B cell (primary cell): ENCODE measurements around the gene FXYD7. TPM values are rescaled to one million over a fixed set of nuclear protein-coding genes. Genes with fewer than 3 reads are reported as not detected.

ENCODE experiments used
- ATAC-seq: fragments of 200-7000 bp; cut with Tn5 transposase; one replicate; pipeline ENCODE4 v1.10.0; 2021; ENCODE audit warnings: low read depth, mild to moderate bottlenecking, moderate number of reproducible peaks, moderate library complexity
- CTCF ChIA-PET: fragments of 350-600 bp; sonication (Branson Sonifier 250); formaldehyde crosslinking; loops from one replicate; lab custom pipeline; 2021; ENCODE audit warnings: antibody characterized with exemption, inconsistent platforms; lab: Charles Lee
- POLR2A ChIA-PET: fragments of 350-600 bp; sonication (Branson Sonifier 250); formaldehyde crosslinking; loops from one replicate; lab custom pipeline; 2021; ENCODE audit warnings: antibody characterized with exemption; lab: Charles Lee
- DNase-seq: peaks from one replicate; pipeline ENCODE4 v3.0.0; 2013
- H2AFZ ChIP-seq: 2 replicates; pipeline ENCODE4 v1.6.1; 2012; ENCODE audit warnings: mild to moderate bottlenecking, low read depth, low read length; ENCODE audit not compliant: insufficient read depth, poor library complexity, severe bottlenecking
- H3K27ac ChIP-seq, 2 donors: 1 replicate in 1 of 2; 2 replicates in 1 of 2; pipeline ENCODE4 v1.5.1; 2012 to 2013; ENCODE audit warnings: low read length in 2 of 2, mild to moderate bottlenecking in 2 of 2, moderate library complexity in 1 of 2
- H3K27me3 ChIP-seq, 4 experiments: fragments of 200-600 bp in 1 of 4; sonication (generic) in 1 of 4; replicated peaks in 1 of 4; 1 replicate in 2 of 4; 2 replicates in 2 of 4; pipeline versions ENCODE4 v1.6.1 to v1.7.0; 2013 to 2016; ENCODE audit warnings: low read length in 3 of 4, mild to moderate bottlenecking in 2 of 4, mixed read lengths in 1 of 4, moderate library complexity in 1 of 4; ENCODE audit not compliant: insufficient read depth in 4 of 4, control insufficient read depth in 3 of 4; ENCODE audit errors: control extremely low read depth in 1 of 4
- H3K36me3 ChIP-seq, 2 experiments: replicated peaks in 1 of 2; 1 replicate in 1 of 2; 2 replicates in 1 of 2; pipeline versions ENCODE4 v1.6.1 to v1.7.1; 2013; ENCODE audit warnings: low read length in 1 of 2; ENCODE audit not compliant: insufficient read depth in 2 of 2, control insufficient read depth in 1 of 2; ENCODE audit errors: control extremely low read depth in 1 of 2, extremely low read depth in 1 of 2
- H3K4me1 ChIP-seq, 2 donors: fragments of 200-600 bp in 1 of 2; sonication (generic) in 1 of 2; 1 replicate in 1 of 2; 2 replicates in 1 of 2; pipeline versions ENCODE4 v1.5.1 to v1.6.1; 2013 to 2017; ENCODE audit warnings: low read length in 2 of 2; ENCODE audit not compliant: control insufficient read depth in 2 of 2, insufficient read depth in 2 of 2
- H3K4me2 ChIP-seq: replicated peaks from 2 replicates; pipeline ENCODE3; 2012; ENCODE audit warnings: mild to moderate bottlenecking, low read depth, low read length; ENCODE audit not compliant: poor library complexity, severe bottlenecking
- H3K4me3 ChIP-seq, 5 experiments: fragments of 200-600 bp in 1 of 5; sonication (generic) in 1 of 5; 1 replicate in 3 of 5; 2 replicates in 2 of 5; pipeline versions ENCODE4 v1.5.1 to v1.7.0; 2011 to 2016; ENCODE audit warnings: low read length in 4 of 5, mild to moderate bottlenecking in 4 of 5, low read depth in 2 of 5, control low read depth in 1 of 5, moderate library complexity in 1 of 5; ENCODE audit not compliant: insufficient read depth in 1 of 5; ENCODE audit errors: control extremely low read depth in 1 of 5, extremely low read depth in 1 of 5
- H3K79me2 ChIP-seq: fragments of 200-600 bp; sonication (generic); one replicate; pipeline ENCODE4 v1.6.0; 2016; ENCODE audit warnings: low read length; ENCODE audit not compliant: control insufficient read depth, insufficient read depth
- H3K9ac ChIP-seq: fragments of 200-600 bp; sonication (generic); 2 replicates; pipeline ENCODE4 v1.6.1; 2017; ENCODE audit warnings: mild to moderate bottlenecking, low read length, moderate library complexity
- H3K9me3 ChIP-seq, 3 donors: one replicate each; pipeline versions ENCODE4 v1.6.1 to v1.7.1; 2013; ENCODE audit warnings: low read length in 2 of 3; ENCODE audit not compliant: control insufficient read depth in 2 of 3, insufficient read depth in 1 of 3; ENCODE audit errors: control extremely low read depth in 1 of 3
- H4K20me1 ChIP-seq: 2 replicates; pipeline ENCODE4 v1.6.0; 2012; ENCODE audit warnings: mild to moderate bottlenecking, low read length; ENCODE audit not compliant: insufficient read depth, control insufficient read depth, poor library complexity, severe bottlenecking
- H3K27ac Mint-ChIP-seq: one replicate; pipeline ENCODE4 v1.8.0; 2021; ENCODE audit warnings: mixed read lengths
- H3K27me3 Mint-ChIP-seq: one replicate; pipeline ENCODE4 v1.8.0; 2021; ENCODE audit warnings: mixed read lengths
- H3K4me1 Mint-ChIP-seq: one replicate; pipeline ENCODE4 v1.8.0; 2021; ENCODE audit warnings: mixed read lengths
- H3K4me3 Mint-ChIP-seq: one replicate; pipeline ENCODE4 v1.8.0; 2021; ENCODE audit warnings: mixed read lengths
- H3K9me3 Mint-ChIP-seq: one replicate; pipeline ENCODE4 v1.8.0; 2022; ENCODE audit warnings: mixed read lengths; ENCODE audit not compliant: insufficient read depth
- CTCF ChIP-seq: fragments of 200-600 bp; IDR thresholded peaks from one replicate; pipeline ENCODE4 v1.8.0; 2022; ENCODE audit warnings: antibody characterized with exemption, mild to moderate bottlenecking
- EZH2 ChIP-seq: IDR thresholded peaks from 2 replicates; pipeline ENCODE4 v1.6.1; 2012; ENCODE audit warnings: borderline replicate concordance, low read depth, mild to moderate bottlenecking, moderate library complexity, low read length; ENCODE audit not compliant: insufficient read depth, poor library complexity, severe bottlenecking
- WGBS: methylation state at CpG from one replicate; pipeline ENCODE4 v1.1.5; 2013; ENCODE audit warnings: missing lambda C conversion rate; ENCODE audit not compliant: insufficient coverage; 5-methylcytosine and 5-hydroxymethylcytosine counted together
- intact Hi-C: fragments of 100-400 bp; cut with micrococcal nuclease; formaldehyde crosslinking; loops from one replicate; pipeline ENCODE4 v1.10.0; 2022
- polyA plus RNA-seq: library from polyadenylated mRNA; depleted of rRNA; stranded (reverse); fragments of >200 nt; gene quantifications from 2 replicates; pipeline ENCODE4 v1.2.3, GENCODE V29; 2012
- total RNA-seq, 2 donors: library from RNA; stranded (reverse); fragments of 120-200 nt in 1 of 2; gene quantifications; 1 replicate in 1 of 2; 2 replicates in 1 of 2; pipeline versions ENCODE4 v1.2.3 to v1.2.4, GENCODE V29; 2013 to 2022

Gene FXYD7
- total and polyA plus RNA-seq, 2 donors (not counting 1 experiment from before 2014, with no cell fraction given), result 3.8 to 27.4 TPM

GRCh38 chr19:35104361-35104760 is 38.7 kb upstream of the FXYD7 start:
- DNase-seq, result no peak
- H3K9ac ChIP-seq, result no peak overlapping the region
- WGBS, result 92% methylated on average over 11 of the region's 11 CpGs
- H3K4me2 ChIP-seq, result no peak overlapping the region
- no peaks in the 10 kb centered on the region for H3K27me3 ChIP-seq
- Mint-ChIP-seq H3K27me3 (peaks cover 4% of the 10 kb centered on the region), H3K27ac (no peak overlapping the region), H3K9me3 (no peaks in the 10 kb centered on the region), H3K4me3 (no peak overlapping the region), H3K4me1 (no peaks in the 10 kb centered on the region)
- ATAC-seq, result no peak
- peaks cover 0 to 12% (median 0%) of the 10 kb centered on the region in 3 donors for H3K9me3 ChIP-seq
- intact Hi-C loops, result no loop called here
- no peak overlapping the region for H3K27ac ChIP-seq
- no peak for TF ChIP-seq CTCF
- no peaks in the 10 kb centered on the region for H4K20me1 ChIP-seq
- no peaks in the 10 kb centered on the region for H3K4me1 ChIP-seq
- no peak overlapping the region for H3K4me3 ChIP-seq
- POLR2A ChIA-PET, result no interaction called here
- no peak overlapping the region for H2AFZ ChIP-seq
- no peaks in the 10 kb centered on the region for H3K79me2 ChIP-seq
- H3K36me3 ChIP-seq, result no peaks in the 10 kb centered on the region
- CTCF ChIA-PET, result interaction anchor here (1.8 kb wide), 1 partner anchor 38 kb away, joined by 6 read pairs; no protein-coding TSS in a partner anchor

- Histone ChIP-seq H3K9me3 (peaks cover 0 to 12% (median 0%) of the 10 kb centered on the region in 3 donors), H3K9ac (no peak overlapping the region), H4K20me1 (no peaks in the 10 kb centered on the region), H3K4me1 (no peaks in the 10 kb centered on the region), H3K27me3 (peaks cover 0 to 4% (median 0%) of the 10 kb centered on the region in 4 experiments), H3K36me3 (no peaks in the 10 kb centered on the region), H2AFZ (no peak overlapping the region), H3K79me2 (no peaks in the 10 kb centered on the region), H3K4me2 (no peak overlapping the region), H3K27ac (no peak overlapping the region), H3K4me3 (no peak overlapping the region)
- H3K4me3 Mint-ChIP-seq, result no peak overlapping the region
- 96% methylated on average over 6 of the region's 6 CpGs for WGBS
- no peak overlapping the region for H3K27ac Mint-ChIP-seq
- intact Hi-C loops, result no loop called here
- no peak for TF ChIP-seq CTCF
- no peak for TF ChIP-seq EZH2
- no peaks in the 10 kb centered on the region for H3K9me3 Mint-ChIP-seq
- ChIA-PET POLR2A (no interaction called here), CTCF (no interaction called here)
- no peak for DNase-seq
- no peak for ATAC-seq
- H3K27me3 Mint-ChIP-seq, result peaks cover 4% of the 10 kb centered on the region
- no peaks in the 10 kb centered on the region for H3K4me1 Mint-ChIP-seq
These were observed 38.0 kb upstream of the FXYD7 start for GRCh38 chr19:35105047-35105410.
